ENCODE measurements around the gene BAG5. TPM values are rescaled to one million over a fixed set of nuclear protein-coding genes. Genes with fewer than 3 reads are reported as not detected.

BAG5 gene
- total RNA-seq, 1 donor from 2014 or later: 30.3 TPM

DNA sequence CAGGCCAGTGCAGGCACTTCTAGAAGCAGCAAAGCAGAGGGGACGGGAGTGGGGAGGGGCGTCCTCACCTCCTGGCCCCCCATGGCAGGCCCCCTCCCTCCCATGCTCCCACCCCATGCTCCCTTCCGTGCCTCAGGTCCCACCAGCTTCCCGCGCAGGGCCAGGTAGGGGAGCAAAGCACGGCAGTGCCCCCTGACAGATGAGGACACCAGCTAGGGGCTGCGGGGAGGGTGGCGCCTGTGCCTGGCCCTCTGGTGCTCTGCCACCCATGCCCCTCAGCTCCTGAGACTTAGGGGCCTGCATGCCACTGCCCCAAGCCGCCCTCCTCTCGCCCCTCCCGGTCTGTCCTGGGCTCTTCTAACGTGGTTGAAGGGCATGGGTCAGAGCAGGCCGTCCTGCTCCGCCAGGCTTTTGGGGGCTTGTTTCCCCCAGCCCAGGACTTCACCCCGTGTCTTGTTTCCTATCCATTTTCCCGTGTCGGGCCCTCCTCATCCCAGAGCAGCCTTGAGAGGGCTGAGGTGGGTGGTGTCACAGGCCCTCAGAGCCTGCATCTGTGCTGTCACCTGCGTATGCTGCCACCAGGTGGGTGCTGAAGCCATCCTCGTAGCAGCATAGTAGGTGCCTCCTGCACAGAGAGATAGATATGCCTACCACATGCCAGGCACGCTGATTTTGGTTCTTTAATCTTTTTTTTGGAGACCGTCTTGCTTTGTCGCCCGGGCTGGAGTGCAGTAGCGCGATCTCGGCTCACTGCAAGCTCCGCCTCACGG lies 23.2 kb downstream of the BAG5 start:
- DNase-seq (ENCODE audit: low spot score) (no peak), ATAC-seq (no peak)
- intact Hi-C loops (cut with DNase I): no loop called here

DNA sequence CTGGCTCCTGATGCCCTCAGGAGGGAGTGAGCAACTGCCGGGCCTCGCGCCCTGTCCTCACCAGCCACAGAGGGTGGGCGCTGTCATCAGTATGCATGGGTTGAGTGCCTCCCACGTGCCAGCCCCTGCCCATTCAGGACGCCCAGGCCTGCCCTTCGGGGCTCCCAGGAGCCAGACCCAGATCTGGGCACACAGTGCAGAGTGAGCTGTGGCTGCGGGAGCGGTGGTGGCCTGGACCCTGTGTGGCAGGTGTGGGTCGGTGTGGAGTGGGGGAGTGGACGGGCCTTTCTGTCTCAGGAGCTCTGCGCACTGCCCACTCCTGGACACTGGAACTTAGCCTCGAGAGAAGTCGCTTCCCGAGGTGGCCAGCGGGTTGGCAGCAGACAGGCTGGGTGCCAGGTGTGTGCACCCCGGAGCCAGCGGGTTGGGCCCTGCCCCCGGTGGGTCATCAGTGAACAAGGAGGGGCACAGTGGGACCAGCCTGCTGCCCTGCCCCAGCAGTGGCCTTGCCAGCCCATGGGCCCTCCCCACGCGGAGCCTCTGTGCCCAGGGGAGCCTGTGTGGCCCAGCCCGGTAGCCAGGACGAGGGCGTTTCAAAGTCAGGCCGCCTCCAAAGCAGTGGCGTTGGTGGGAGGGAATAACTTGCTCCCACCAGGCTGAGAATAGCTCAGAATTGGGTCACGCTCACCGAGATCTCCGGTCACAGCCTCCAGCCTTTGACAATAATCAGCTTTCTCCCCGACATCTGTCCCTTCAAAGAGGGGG lies 24.0 kb downstream of the BAG5 start:
- intact Hi-C loops (cut with DNase I): no loop called here
- ATAC-seq (no peak), DNase-seq (ENCODE audit: low spot score) (no peak)

DNA sequence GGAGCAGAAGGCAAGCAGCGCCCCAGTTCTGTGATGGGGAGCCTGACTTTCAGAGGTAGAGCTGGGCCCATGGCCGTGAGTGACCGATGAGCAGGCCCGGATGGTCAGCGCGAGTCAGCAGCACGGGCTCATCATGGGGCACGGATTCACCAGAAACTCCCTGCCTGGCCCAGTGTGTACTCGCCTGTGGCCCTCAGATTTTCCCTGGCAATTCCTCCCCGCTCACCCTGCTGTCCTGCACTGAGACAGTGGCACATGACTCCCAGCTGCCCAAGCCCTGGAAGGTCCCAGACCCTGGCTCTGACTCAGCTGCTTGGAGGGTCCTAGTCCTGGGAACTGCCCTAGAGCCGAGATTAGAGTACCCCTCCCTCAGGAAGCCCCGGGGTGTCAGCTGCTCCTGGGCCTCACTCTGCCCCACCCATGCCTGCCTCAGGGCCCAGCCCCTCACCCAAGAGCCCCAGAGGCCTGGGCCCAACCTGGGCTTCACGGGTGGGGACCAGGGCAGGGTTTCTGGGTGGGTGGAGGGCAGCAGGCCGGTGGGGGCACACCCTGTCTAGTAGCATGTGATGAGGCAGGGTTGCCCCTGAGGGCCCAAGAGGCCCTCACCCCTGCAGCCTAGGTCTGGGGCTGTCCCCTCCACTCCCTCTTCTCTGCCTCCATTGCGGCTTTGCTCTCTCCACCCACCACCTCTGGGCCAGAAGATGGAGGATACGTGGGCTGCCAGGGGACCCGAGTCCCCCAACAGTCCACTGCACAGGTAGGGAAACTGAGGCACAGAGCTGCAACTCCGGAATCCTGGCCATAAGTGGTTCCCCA lies 25.1 kb downstream of the BAG5 start:
- intact Hi-C loops (cut with DNase I): no loop called here
- no peak for ATAC-seq
- no peak for DNase-seq (ENCODE audit: low spot score)

DNA sequence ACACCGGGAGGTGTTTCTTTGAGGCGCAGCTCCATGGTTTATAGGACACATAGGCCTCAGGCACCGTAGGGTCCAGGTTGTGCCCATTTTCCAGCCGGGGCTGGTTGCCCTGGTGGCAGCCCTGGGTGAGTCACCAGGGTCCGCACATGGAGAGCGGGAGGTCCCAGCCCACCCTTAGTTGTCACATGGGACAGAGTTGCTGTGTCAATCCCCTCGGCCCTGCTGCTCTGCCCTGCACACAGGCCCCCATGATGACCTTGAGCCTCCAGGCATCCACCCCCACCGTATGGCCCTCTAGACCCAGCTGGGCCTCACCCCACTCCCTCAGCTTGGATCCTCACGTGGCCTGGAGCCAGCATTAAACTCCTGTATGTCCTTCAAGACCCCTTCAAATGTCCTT lies 25.8 kb downstream of the BAG5 start:
- intact Hi-C loops (cut with DNase I): no loop called here
- DNase-seq (ENCODE audit: low spot score) (no peak), ATAC-seq (no peak)

DNA sequence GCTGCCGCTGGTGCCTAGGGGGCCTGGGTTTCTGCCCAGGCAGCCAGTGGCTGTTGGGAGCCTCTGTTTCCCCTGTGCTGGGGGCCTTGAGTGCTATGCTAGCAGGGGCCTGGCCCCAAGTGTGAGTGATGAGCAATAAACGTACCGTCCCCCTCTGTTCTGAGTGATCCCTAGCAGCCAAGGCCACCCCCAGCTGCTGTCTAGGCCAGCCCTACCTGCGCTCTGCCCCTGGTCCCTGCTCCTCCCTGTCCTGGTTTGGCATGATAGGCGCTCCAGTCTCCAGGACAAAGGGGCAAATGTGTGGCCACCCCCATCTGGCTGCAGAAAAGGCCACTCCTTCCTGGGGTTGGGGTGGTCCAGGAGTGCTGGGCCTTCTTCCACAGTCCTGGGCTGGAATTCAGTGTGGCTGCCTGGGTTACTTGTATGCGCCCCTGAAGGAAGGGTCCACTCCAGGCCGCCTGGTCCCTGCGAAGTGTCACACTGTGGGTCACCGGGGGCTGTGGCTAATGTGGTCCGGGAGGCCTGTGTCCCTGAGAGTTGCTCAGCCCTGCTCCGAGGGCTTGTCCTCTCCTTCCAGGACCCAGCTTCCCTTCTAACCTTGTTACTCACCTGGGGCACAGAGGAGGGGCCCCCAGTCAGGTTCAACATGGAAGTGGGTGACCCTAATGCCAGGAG lies 26.4 kb downstream of the BAG5 start:
- no peak for DNase-seq (ENCODE audit: low spot score)
- no peak for ATAC-seq

DNA sequence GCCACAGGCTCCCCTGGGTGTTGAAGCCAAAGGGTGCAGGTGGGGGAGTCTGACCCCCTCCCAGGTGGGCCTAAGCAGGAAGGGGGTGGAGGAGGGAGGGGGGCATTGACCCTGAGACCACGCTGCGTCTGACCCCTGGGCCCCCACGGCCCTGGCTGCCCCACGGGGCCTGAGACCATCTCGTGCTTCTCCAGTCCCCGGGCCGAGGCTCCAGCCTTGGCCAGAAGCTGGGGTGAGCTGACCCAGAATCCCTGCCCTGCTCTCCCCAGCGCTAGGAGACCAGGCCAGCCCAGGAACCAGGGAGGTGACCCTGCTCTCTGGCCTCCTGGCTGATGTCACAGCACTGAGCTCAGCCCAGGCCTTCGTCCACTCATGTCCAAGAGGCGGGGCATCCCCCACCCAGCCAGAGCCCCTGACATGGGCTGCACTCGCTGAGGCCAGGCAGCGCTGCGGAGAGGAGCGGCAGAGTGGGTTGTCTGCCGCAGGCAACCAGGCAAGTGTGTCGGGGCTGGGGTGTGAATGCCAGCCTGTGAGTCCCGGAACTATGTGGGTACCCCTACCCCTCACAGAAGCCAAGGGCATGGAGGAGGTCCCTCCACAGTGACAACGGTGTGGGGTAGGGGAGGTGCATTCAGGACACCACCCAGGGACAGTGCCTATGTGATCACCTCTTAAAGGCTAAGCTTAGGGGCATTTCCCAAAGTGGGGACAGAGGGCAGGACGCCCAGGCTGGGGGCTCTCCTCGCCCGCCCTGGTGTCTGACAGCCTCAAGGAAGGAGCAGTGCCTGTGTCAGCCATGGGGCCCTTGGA lies 27.2 kb downstream of the BAG5 start:
- intact Hi-C loops (cut with DNase I): no loop called here
- ATAC-seq (peak; percentile 56), DNase-seq (ENCODE audit: low spot score) (no peak)

More for the DNA sequence above, 26.4 kb downstream of the BAG5 start:
- intact Hi-C loops (cut with DNase I): no loop called here

DNA sequence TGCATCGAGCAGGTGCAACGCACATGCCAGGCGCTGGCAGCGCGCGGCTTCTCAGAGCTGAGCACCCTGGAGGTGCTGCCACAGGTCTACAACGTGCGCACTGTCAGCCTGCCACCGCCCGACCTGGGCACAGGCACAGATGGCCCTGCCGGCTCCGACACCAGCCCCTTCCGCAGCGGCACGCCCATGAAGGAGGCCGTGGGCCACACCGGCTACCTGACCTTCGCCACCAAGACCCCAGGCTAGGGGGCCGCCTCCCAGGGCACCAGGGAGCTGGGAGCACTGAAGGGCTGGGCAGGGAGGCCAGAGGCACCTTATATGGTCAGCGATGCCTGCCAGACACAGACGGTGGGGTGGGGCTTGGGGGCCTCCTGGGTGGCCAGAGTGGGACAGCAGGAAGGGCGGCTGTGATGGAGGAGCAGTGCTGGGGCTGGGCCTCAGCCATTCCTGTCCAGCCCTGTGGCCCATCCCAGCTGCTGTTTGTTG lies 27.8 kb downstream of the BAG5 start:
- DNase-seq (ENCODE audit: low spot score) (no peak), ATAC-seq (peak; percentile 32)

DNA sequence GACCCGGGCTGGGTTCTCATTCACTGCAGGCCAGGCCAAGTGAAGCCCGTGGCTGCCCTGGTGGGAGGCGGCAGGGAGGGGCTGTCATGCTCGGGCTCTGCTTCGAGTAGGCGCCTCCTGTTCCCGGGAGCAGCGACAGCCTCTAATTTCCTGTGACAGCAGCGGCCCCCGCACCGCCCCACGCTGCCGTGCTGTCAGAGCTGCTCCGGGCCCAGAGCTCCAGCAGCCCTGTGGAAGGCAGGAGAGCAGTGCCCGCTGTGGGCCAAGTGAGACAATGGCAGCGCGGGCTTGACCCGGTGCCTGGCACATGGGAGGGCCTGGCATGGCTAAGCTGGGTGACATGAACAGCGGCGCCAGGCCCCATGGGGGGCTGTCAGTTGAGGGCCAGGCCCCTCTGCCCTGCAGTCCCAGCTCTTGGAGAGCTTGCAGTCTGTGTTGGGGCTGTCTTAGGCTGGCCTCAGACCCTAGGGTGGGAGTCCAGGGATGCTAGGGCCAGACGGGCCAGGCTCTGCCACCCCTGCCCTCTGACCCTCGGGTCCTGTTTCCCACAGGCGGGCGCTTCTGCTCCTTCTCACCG lies 28.4 kb downstream of the BAG5 start:
- no peak for DNase-seq (ENCODE audit: low spot score)
- intact Hi-C loops (cut with DNase I): no loop called here
- no peak for ATAC-seq

More for the DNA sequence above, 27.8 kb downstream of the BAG5 start:
- intact Hi-C loops (cut with DNase I): no loop called here

DNA sequence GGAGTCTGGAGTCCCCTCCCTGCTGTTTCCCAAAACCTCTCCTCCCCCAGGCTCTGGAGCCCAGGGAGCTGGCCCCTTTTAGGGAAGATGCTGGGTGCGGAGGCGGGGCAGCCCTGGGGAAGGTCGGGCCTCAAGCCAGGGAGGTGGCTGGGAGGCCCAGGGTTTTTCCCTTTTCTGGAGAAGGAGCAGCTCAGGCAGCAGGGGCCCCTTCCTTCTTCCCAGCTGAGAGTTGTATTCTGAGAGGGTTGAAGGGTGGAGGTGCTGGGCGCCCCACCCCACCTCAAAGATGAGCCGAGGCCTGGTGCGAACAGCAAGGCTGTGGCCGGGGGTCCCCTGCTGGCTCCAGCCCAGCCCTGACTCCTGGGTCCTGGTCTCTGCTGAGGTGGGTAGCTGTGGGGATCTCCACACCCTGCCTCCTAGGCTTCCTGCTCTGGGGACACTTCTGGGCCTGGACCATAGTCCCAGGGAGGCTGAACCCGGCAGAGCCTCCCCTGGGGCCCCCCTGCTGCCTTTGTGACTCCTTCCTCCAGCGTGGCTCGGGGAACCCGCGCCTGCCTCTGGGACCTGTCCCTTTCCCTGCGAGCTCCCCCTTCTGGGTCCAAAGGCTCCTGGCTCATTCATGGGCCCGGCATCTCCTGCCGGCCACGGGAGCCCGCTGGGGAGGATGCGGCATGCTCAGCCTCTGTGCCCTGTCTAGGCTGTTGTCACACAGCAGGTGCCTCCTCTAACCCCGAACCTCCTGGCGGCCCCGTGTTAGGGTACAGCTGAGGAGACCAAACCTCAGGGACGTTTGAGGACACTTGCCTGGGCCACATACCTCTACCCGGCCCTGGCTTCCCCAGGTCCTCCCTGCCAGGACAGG lies 29.1 kb downstream of the BAG5 start:
- intact Hi-C loops (cut with DNase I): no loop called here
- no peak for DNase-seq (ENCODE audit: low spot score)
- ATAC-seq: no peak

DNA sequence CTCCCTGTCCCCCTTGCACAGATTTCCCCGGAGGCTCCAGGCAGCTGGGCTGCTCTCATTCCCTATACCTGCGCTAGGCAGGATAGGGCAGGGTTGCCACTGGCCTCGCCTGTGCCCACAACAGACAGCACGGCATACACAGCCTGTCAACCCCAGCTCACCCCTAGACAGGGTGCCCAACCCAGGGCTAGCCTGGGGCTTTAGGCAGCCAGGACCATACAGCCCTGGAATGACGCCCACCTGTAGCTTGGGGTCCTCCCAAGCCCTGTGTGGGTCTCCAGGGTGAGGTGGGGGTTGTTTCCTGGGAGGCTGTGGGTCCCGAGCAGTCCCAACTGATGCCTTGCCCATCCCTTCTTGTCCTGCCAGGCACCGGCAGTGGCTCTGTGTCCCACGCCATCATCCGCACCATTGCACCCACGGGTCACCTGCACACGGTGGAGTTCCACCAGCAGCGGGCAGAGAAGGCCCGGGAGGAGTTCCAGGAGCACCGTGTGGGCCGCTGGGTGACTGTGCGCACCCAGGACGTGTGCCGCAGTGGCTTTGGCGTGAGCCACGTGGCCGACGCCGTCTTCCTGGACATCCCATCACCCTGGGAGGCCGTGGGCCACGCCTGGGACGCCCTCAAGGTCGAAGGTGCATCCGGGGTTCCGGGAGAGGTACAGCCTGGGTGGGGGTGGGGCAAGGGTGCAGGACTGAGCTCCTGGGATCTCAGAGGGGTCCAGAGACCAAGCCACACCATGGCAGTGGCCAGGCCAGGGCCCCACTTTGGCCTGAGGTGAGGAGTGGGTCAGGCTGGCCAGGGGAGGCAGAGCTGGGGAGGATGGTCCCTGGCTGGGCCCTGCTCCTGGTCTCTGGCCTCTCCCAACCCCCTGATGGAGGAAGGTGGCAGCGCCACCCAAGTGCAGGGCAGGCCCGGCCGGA lies 30.0 kb downstream of the BAG5 start:
- no peak for DNase-seq (ENCODE audit: low spot score)
- ATAC-seq: no peak
- intact Hi-C loops (cut with DNase I): no loop called here

DNA sequence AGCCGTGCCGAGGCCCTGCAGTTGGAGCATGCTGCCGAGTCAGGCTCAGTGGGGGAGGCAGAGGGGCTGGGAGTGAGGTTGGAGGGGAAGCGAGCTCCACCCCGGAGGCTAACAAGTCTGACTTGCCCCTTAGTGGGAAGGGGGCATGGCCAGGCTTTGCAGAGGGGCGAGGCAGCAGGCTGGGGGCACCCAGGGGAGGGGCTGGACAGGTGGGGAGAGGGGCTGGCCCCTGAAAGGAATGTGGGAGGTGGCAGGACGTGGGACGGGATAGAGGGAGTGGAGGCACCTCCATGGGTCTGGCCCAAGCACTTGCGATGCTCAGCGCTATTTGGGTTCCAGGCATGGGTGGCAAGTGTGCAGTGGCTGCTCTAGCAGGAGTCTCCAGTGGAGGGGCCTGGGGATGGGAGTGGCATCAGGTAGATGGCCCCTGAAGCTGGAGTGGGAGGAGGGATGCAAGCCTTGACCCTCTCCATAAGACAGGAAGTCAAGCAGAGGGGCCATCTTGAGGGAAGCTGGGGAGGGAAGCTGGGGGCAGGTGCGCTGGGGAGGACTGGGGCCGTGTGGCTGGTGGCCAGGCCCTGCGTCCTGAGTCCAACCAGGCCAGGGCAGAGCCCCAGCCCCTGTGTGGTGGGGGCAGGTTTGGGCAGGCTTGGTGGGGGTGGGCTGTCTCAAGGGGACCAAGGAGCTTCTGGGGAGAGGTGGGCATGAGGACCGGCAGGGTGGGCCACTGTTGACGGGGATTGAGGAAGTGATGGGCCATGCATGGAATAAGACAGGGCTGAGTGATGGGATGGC lies 30.8 kb downstream of the BAG5 start:
- intact Hi-C loops (cut with DNase I): no loop called here
- DNase-seq (ENCODE audit: low spot score) (no peak), ATAC-seq (no peak)

DNA sequence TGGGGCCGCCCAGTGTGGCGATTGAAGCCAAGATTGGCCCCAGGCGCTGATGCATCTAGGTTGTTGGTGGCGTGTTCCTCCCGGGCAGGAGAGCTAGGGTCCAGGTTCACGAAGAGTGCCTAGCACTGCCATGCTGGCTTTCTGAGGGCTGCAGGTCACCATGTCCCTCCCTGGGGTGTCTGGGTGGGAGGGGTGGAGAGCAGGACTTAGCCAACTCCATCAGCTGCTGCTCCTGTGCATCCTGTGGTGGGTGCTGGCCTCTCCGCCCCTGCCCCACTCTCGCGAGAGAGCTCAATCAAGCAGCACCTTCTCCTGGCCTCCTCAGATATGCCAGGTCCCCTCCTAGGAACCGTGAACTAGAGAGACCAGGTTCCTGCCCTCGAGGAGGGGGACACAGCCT lies 31.6 kb downstream of the BAG5 start:
- DNase-seq (ENCODE audit: low spot score) (no peak), ATAC-seq (no peak)
- intact Hi-C loops (cut with DNase I): no loop called here

DNA sequence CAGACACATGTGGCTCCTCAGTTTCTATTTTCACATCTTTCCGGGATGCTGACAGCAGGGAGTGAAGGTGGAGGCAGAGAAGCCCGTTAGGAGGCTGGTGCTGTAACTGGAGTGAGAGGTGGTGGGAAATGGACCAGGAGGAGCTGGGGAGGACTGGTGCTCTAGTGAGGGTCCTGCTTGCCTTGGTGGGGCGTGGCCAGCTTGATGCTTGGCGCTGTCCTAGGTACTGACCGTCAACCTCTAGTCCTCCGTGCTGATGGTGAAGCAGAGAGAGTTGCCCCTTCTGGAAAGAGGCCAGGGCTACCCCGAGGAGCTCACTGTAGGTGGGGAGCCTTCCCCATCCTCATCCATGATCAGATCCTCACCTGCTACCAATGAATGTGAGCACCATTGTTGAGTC lies 32.1 kb downstream of the BAG5 start:
- intact Hi-C loops (cut with DNase I): no loop called here
- ATAC-seq (no peak), DNase-seq (ENCODE audit: low spot score) (no peak)

DNA sequence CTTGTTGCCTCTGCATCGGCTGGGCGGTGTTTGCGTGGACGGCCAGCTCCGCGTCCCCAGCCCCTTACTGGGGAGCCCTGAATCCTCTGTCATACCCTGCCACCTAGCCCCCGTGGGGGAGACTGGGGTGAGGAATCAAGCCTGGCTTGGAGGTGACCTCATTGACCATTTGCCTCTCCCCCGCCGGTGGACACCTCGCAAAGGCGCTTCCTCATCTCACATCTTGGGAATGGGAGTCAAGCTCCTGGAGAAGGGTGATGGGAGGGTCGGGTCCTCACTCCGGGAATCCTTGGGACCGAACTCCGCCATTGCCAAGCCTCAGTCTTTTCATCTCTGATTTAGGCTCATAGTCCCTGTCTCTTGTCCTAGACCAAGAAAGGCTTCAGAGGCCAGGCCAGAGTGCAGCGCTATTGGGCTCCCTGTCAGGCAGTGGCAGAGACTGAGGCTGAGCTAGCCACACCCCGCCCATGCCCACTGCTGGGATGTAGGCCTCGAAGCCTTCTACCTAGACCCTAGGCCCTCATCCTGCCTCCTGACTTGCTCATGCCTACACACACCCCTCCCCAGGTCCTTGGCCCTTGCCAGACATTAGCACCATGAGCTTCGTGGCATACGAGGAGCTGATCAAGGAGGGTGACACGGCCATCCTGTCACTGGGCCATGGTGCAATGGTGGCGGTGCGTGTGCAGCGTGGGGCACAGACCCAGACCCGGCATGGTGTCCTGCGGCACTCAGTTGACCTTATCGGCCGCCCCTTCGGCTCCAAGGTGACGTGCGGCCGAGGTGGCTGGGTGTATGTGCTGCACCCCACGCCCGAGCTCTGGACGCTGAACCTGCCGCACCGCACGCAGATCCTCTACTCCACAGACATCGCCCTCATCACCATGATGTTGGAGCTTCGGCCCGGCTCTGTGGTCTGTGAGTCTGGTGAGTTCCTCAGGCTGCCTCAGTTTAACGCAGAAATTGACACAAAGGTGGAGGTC lies 32.8 kb downstream of the BAG5 start:
- ATAC-seq (no peak), DNase-seq (ENCODE audit: low spot score) (no peak)
- intact Hi-C loops (cut with DNase I): no loop called here
